H54 (cell line): Measurements from ENCODE around the gene ARL14EPL.

Source experiments
- DNase-seq: peaks from one replicate; pipeline ENCODE4 v3.0.0; 2011; ENCODE audit warnings: low spot score, mixed read lengths; ENCODE audit not compliant: insufficient read length
- FAIRE-seq: peaks from 3 replicates; lab custom pipeline; 2011; peaks lifted over from hg19 to GRCh38; lab: Jason Lieb, UNC
- POLR2A ChIP-seq: IDR thresholded peaks from 2 replicates; pipeline ENCODE4 v1.6.1; 2011; ENCODE audit warnings: low read depth, mild to moderate bottlenecking, low read length

Gene ARL14EPL

GRCh38 chr5:116032094-116032517 is at the start of gene ARL14EPL:
TSS of gene ARL14EPL (plus strand) at chr5:116032472. CDS start at chr5:116051466, 18,994 bp downstream.
- FAIRE-seq (peak; percentile 97), DNase-seq (peak; percentile 39)
- no peak for TF ChIP-seq POLR2A

GRCh38 chr5:115983519-115983918 is 48.8 kb upstream of the ARL14EPL start:
- no peak for FAIRE-seq
- no peak for DNase-seq
- TF ChIP-seq POLR2A = no peak

GRCh38 chr5:115985802-115986757 is 46.2 kb upstream of the ARL14EPL start:
- no peak for TF ChIP-seq POLR2A
- FAIRE-seq (no peak), DNase-seq (no peak)

GRCh38 chr5:115988002-115988401 is 44.3 kb upstream of the ARL14EPL start:
- FAIRE-seq = no peak
- no peak for TF ChIP-seq POLR2A
- DNase-seq = no peak

- no peak for TF ChIP-seq POLR2A
- DNase-seq (no peak), FAIRE-seq (no peak)
These were observed 39.4 kb upstream of the ARL14EPL start for GRCh38 chr5:115992848-115993350.

GRCh38 chr5:115995351-115995750 is 36.9 kb upstream of the ARL14EPL start:
- DNase-seq (no peak), FAIRE-seq (no peak)
- TF ChIP-seq POLR2A = no peak

GRCh38 chr5:116002116-116002906 is 30.0 kb upstream of the ARL14EPL start:
- FAIRE-seq (peak; percentile 11), DNase-seq (no peak)
- no peak for TF ChIP-seq POLR2A

GRCh38 chr5:116004248-116004647 is 28.0 kb upstream of the ARL14EPL start:
- FAIRE-seq (no peak), DNase-seq (no peak)
- no peak for TF ChIP-seq POLR2A

GRCh38 chr5:116009806-116010205 is 22.5 kb upstream of the ARL14EPL start:
- no peak for TF ChIP-seq POLR2A
- DNase-seq (no peak), FAIRE-seq (no peak)

- no peak for TF ChIP-seq POLR2A
- FAIRE-seq = no peak
- DNase-seq = no peak
These were observed 21.2 kb upstream of the ARL14EPL start for GRCh38 chr5:116011046-116011445.

GRCh38 chr5:116013207-116013785 is 19.0 kb upstream of the ARL14EPL start:
- DNase-seq = no peak
- FAIRE-seq = no peak
- TF ChIP-seq POLR2A = no peak

GRCh38 chr5:116013936-116014335 is 18.3 kb upstream of the ARL14EPL start:
- DNase-seq = no peak
- no peak for TF ChIP-seq POLR2A
- no peak for FAIRE-seq

- TF ChIP-seq POLR2A = no peak
- FAIRE-seq = no peak
These were observed 8.7 kb upstream of the ARL14EPL start for GRCh38 chr5:116023619-116024018.

More at GRCh38 chr5:116023619-116024018, 8.7 kb upstream of the ARL14EPL start:
- DNase-seq = no peak
